Measurements from ENCODE around the gene MTMR1. TPM values are rescaled to one million over a fixed set of nuclear protein-coding genes. Genes with fewer than 3 reads are reported as not detected.

The MTMR1 gene
- total RNA-seq, 1 experiment from 2014 or later: 4.6 TPM

GRCh38 chrX:150753357-150753756 is 60.2 kb downstream of the MTMR1 start:
- in situ Hi-C loops (cut with HindIII; ENCODE audit: low pct_unique_long_range_greater_than_20kb, low sequenced_read_pairs): no loop called here
- DNase-seq (ENCODE audit: low read depth): no peak

DNA sequence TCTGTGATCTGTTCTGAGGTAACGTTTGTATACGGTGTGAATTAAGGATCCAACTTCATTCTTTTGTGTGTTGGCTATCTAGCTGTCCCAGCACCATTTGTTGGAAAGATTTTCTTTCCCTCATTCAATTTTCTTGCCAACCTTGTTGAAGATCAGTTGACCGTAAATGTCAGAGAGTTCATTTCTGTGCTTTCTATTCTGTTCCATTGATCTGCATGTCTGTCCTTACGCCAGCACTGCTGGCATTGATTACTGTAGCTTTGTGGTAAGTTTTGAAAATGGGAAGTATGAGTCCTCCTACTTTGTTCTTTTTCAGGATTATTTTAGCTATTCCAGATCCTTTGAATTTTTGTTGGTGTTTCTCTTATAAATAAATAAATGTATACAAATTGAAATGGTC is 60.8 kb downstream of the MTMR1 start:
- in situ Hi-C loops (cut with HindIII; ENCODE audit: low pct_unique_long_range_greater_than_20kb, low sequenced_read_pairs): no loop called here
- DNase-seq (ENCODE audit: low read depth): no peak

GRCh38 chrX:150757371-150757770 is 64.2 kb downstream of the MTMR1 start:
- no peak for DNase-seq (ENCODE audit: low read depth)
- in situ Hi-C loops (cut with HindIII; ENCODE audit: low pct_unique_long_range_greater_than_20kb, low sequenced_read_pairs): no loop called here

- in situ Hi-C loops (cut with HindIII; ENCODE audit: low pct_unique_long_range_greater_than_20kb, low sequenced_read_pairs): no loop called here
These were observed 66.6 kb downstream of the MTMR1 start for GRCh38 chrX:150759568-150760416.

DNA sequence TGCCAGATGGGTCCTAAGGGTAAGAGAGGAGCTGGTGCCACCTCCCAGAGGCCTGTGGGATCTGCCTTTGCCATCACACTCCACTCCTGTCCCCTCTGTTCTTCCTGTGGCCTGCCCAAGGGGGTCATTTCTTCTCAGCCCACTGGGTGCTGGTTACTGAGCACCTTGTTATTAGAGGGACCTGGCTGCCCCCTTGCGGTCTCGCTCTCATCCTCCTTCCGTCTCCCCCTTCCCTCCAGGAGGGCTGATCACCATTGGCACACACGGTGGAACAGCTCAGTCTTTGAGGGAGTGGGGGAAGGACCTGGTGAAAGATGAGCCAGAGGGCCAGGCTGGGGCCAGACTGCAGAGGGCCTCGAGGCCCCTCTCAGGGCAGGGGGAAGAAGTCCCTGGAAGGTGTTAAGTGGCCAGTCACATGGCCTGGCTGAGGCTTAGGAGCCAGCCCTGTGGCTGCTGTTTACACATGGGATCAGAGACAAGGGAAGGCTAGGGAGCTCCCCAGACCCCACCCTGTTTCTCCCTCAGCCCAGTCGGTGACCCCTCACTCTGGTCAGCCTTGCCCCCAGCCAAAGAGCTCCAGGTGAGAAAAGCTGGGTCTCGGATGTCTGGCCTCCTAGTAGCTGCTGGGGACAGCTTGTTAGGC is 68.1 kb downstream of the MTMR1 start:
- DNase-seq (ENCODE audit: low read depth): no peak
- in situ Hi-C loops (cut with HindIII; ENCODE audit: low pct_unique_long_range_greater_than_20kb, low sequenced_read_pairs): no loop called here

More at GRCh38 chrX:150759568-150760416, 66.6 kb downstream of the MTMR1 start:
- no peak for DNase-seq (ENCODE audit: low read depth)

DNA sequence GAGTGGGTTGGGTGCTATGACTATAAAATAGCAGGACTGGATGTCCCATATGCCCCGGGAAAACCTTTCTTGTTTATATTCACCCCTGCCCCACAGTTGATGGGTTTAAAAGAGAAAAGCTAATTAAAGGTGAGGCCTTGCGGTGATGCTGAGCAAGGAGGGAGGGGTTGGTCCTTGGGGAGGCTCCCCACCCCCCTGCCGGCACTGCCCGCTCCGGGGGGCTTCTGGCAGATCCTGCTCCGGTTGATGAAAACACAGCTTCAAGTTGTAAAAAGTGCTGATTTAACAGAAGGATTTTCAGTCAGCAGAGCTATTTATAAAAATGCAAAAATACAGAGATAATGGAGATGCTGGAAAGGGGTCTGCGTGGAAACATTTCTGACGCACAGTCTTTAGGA is 68.6 kb downstream of the MTMR1 start:
- in situ Hi-C loops (cut with HindIII; ENCODE audit: low pct_unique_long_range_greater_than_20kb, low sequenced_read_pairs): no loop called here
- DNase-seq (ENCODE audit: low read depth): no peak

GRCh38 chrX:150762258-150763165 is 69.3 kb downstream of the MTMR1 start:
- no peak for DNase-seq (ENCODE audit: low read depth)
- in situ Hi-C loops (cut with HindIII; ENCODE audit: low pct_unique_long_range_greater_than_20kb, low sequenced_read_pairs): no loop called here

DNA sequence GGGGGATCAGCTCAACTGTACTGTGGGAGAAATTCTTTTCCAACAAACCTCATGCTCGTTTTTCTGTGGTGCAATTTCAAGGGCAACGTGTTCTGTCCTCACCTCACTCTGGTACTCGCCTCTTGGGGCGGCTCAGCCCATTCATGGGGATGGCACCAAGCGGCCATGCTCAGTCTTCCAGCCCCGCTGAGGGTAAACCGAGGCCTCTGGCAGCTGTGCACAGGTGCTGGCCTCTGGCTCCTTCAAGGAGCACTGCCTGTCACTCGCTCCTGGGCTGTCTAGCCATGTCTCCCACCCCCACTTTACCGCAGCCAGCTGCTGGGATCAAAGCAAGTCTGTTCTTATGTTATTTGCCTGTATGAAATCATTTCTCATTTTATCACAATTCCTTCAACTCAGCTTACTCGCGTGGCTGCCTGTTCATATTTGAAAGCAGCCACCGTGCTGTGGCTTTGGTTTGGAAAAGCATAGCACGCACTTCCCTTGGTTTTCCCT is 70.2 kb downstream of the MTMR1 start:
- in situ Hi-C loops (cut with HindIII; ENCODE audit: low pct_unique_long_range_greater_than_20kb, low sequenced_read_pairs): no loop called here

GRCh38 chrX:150763810-150764209 is 70.6 kb downstream of the MTMR1 start:
- DNase-seq (ENCODE audit: low read depth): no peak
- in situ Hi-C loops (cut with HindIII; ENCODE audit: low pct_unique_long_range_greater_than_20kb, low sequenced_read_pairs): no loop called here

More for the DNA sequence above, 70.2 kb downstream of the MTMR1 start:
- DNase-seq (ENCODE audit: low read depth): no peak

DNA sequence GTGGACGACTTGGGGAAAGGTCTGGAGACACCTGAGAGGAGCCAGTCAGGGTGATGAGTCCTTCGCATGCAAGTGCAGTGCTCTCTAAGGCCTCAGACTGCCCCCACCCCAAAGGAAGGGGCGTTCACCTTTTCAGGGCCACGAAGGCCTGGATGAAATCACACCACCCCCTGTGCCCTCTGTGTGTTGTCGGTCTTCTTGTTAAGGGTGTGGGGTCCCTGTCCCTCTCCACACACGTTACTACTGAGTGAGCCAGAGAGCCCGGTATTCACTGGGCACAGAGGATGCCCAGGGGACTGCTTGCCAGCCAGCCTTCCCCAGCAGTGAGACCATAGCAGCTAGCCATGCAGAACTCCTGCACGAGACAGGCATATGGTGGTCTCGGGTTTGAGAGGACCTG is 72.0 kb downstream of the MTMR1 start:
- no peak for DNase-seq (ENCODE audit: low read depth)
- in situ Hi-C loops (cut with HindIII; ENCODE audit: low pct_unique_long_range_greater_than_20kb, low sequenced_read_pairs): no loop called here

DNA sequence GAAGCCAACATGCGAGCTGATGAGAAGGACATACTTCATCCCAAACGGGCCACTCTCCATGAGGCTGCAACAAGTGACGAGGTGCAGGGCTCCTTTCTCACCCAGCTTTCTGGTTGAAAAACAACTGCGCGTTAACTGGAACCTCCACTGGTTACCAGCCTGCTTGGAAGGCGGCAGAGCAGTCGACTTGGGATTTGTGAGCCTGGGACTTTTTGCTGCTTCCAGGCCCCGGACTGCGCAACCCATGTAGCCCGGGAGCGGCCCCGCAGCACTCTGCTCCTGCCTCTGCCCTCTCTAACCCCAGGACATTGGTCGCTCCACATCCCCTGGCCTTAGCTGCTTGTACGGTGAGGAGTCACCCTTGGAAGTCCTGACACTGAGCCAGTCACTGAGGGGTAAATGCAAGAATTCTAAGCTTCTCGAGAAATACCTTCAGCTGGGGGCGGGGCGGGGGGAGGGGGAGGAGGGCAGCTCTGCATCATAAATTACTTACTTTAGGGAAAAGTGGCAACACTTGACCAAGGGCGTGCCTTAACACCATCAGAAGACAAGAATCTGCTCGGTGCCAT is 72.7 kb downstream of the MTMR1 start:
- in situ Hi-C loops (cut with HindIII; ENCODE audit: low pct_unique_long_range_greater_than_20kb, low sequenced_read_pairs): no loop called here
- no peak for DNase-seq (ENCODE audit: low read depth)

GRCh38 chrX:150766351-150767044 is 73.3 kb downstream of the MTMR1 start:
- no peak for DNase-seq (ENCODE audit: low read depth)
- in situ Hi-C loops (cut with HindIII; ENCODE audit: low pct_unique_long_range_greater_than_20kb, low sequenced_read_pairs): no loop called here

DNA sequence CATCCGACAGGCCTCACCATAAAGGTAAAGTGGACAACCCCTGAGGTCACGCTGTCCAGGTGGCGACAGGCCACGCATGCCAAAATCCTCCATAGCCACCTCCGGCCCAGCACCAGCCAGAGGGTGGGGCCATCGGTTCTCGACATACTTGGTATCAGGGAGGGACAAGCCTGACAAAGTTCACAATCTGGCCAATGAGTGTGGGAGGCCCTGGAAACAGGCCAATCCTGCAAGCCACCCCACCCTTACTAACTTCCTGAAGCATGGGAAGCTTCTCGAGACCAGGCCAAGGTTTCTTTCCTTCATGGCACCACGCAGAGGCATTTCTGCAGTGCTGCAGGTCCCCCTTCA is 73.8 kb downstream of the MTMR1 start:
- DNase-seq (ENCODE audit: low read depth): no peak
- in situ Hi-C loops (cut with HindIII; ENCODE audit: low pct_unique_long_range_greater_than_20kb, low sequenced_read_pairs): no loop called here

- in situ Hi-C loops (cut with HindIII; ENCODE audit: low pct_unique_long_range_greater_than_20kb, low sequenced_read_pairs): no loop called here
- no peak for DNase-seq (ENCODE audit: low read depth)
These were observed 74.4 kb downstream of the MTMR1 start for GRCh38 chrX:150767475-150768131.

DNA sequence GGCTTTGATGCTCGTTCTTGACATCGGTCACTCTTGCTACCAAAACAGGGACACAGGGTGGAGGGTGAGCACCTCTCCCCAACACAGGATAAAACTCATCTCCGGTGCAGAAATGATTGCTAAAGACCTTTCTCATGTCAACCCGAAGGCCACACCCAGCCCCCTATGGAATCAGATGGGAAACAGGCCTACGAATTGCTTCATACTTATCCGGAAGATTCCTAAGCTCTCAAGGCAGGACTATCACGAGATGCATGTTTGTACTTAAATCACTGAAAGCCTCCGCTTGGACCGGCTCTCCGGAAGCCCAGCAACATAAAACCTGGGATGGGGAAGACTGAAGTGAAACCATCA is 74.9 kb downstream of the MTMR1 start:
- DNase-seq (ENCODE audit: low read depth): no peak
- in situ Hi-C loops (cut with HindIII; ENCODE audit: low pct_unique_long_range_greater_than_20kb, low sequenced_read_pairs): no loop called here

- no peak for DNase-seq (ENCODE audit: low read depth)
- in situ Hi-C loops (cut with HindIII; ENCODE audit: low pct_unique_long_range_greater_than_20kb, low sequenced_read_pairs): no loop called here
These were observed 75.5 kb downstream of the MTMR1 start for GRCh38 chrX:150768580-150769190.

GRCh38 chrX:150769408-150769807 is 76.2 kb downstream of the MTMR1 start:
- no peak for DNase-seq (ENCODE audit: low read depth)
- in situ Hi-C loops (cut with HindIII; ENCODE audit: low pct_unique_long_range_greater_than_20kb, low sequenced_read_pairs): no loop called here
